ENCODE data around the gene JMJD6. TPM values are rescaled to one million over a fixed set of nuclear protein-coding genes. Genes with fewer than 3 reads are reported as not detected.

Gene JMJD6
- total and polyA plus RNA-seq, 9 of the 15 experiments (the other 6 are each of a cell fraction or from before 2014, with no cell fraction given), result 2.5 to 52.3 (median 36.3) TPM

GRCh38 chr17:76736349-76737081 lies 10.1 kb upstream of the JMJD6 start (continued):
- TF ChIP-seq SAFB (IDR thresholded peaks at IDR 0.05; ENCODE audit: borderline replicate concordance, low read depth, low read length) (no peak), CBX5 (IDR thresholded peaks at IDR 0.05; ENCODE audit: borderline replicate concordance, low read depth) (no peak), VEZF1 (CRISPR knock-in tag; IDR thresholded peaks at IDR 0.05) (peak; percentile 97), SFPQ (IDR thresholded peaks at IDR 0.05; ENCODE audit: low read depth, low read length) (no peak), ZNF449 (CRISPR knock-in tag; IDR thresholded peaks at IDR 0.05) (no peak), ZFP36 (IDR thresholded peaks at IDR 0.05; ENCODE audit: low read depth, low read length, partially characterized antibody) (no peak), WHSC1 (IDR thresholded peaks at IDR 0.05; ENCODE audit: low read length) (no peak), CEBPZ (IDR thresholded peaks at IDR 0.05; ENCODE audit: borderline replicate concordance, low read depth, low read length) (no peak), HMBOX1 (IDR thresholded peaks at IDR 0.05) (no peak), E2F1 (CRISPR knock-in tag; IDR thresholded peaks at IDR 0.05) (peak; percentile 82; the same call in 1 of the 2 replicates), MECOM (CRISPR knock-in tag; IDR thresholded peaks at IDR 0.05) (no peak), SP1 (CRISPR knock-in tag; IDR thresholded peaks at IDR 0.05) (no peak), MCM2 (IDR thresholded peaks at IDR 0.05; ENCODE audit: low read depth) (no peak), PML (IDR thresholded peaks at IDR 0.05; ENCODE audit: low read length) (no peak), TSC22D4 (tag; IDR thresholded peaks at IDR 0.05) (no peak), BCOR (IDR thresholded peaks at IDR 0.05) (no peak), ZNF778 (CRISPR knock-in tag; IDR thresholded peaks at IDR 0.05) (no peak)
